Spleen (tissue), 11 donors: ENCODE data around the gene PLCB4. TPM values are rescaled to one million over a fixed set of nuclear protein-coding genes. Genes with fewer than 3 reads are reported as not detected.

Experiments
- DNase-seq: peaks from one replicate; pipeline ENCODE4 v3.0.0-alpha.2; 2020
- H3K27ac ChIP-seq, 8 donors: fragments of 200-600 bp; sonication (generic) in 7 of 8; 1 replicate in 4 of 8; 2 replicates in 4 of 8; pipeline versions ENCODE4 v1.5.0 to v1.8.0; 2016 to 2021; ENCODE audit warnings: inconsistent platforms in 4 of 8, mild to moderate bottlenecking in 4 of 8, moderate library complexity in 1 of 8
- H3K27me3 ChIP-seq, 7 donors: fragments of 200-600 bp; sonication (generic) in 6 of 7; replicated peaks in 1 of 7; 1 replicate in 4 of 7; 2 replicates in 3 of 7; pipeline versions ENCODE4 v1.5.0 to v1.8.0; 2016 to 2021; ENCODE audit warnings: inconsistent platforms in 3 of 7, mild to moderate bottlenecking in 1 of 7
- H3K36me3 ChIP-seq, 6 donors: fragments of 200-600 bp; sonication (generic) in 5 of 6; 1 replicate in 4 of 6; 2 replicates in 2 of 6; pipeline versions ENCODE4 v1.5.0 to v1.8.0; 2016 to 2021; ENCODE audit warnings: inconsistent platforms in 2 of 6
- H3K4me1 ChIP-seq, 6 donors: fragments of 200-600 bp; sonication (generic) in 5 of 6; 1 replicate in 3 of 6; 2 replicates in 3 of 6; pipeline versions ENCODE4 v1.5.0 to v1.8.0; 2016 to 2021; ENCODE audit warnings: inconsistent platforms in 3 of 6
- H3K4me3 ChIP-seq, 8 donors: fragments of 200-600 bp; sonication (generic) in 7 of 8; 1 replicate in 4 of 8; 2 replicates in 4 of 8; pipeline versions ENCODE4 v1.5.0 to v1.8.0; 2016 to 2021; ENCODE audit warnings: inconsistent platforms in 4 of 8, mild to moderate bottlenecking in 4 of 8, moderate library complexity in 2 of 8
- H3K9me3 ChIP-seq, 8 donors: fragments of 200-600 bp; sonication (generic) in 7 of 8; 1 replicate in 4 of 8; 2 replicates in 4 of 8; pipeline versions ENCODE4 v1.5.0 to v1.8.0; 2016 to 2021; ENCODE audit warnings: inconsistent platforms in 4 of 8
- CTCF ChIP-seq, 11 experiments: fragments of 200-600 bp in 7 of 11; fragments of 450-650 bp in 4 of 11; sonication (generic) in 4 of 11; IDR thresholded peaks in 8 of 11; conservative IDR thresholded peaks in 3 of 11; 1 replicate in 7 of 11; 2 replicates in 4 of 11; pipeline versions ENCODE4 v1.4.0 to v1.8.0; 2016 to 2021; ENCODE audit warnings: antibody characterized with exemption in 11 of 11, inconsistent platforms in 4 of 11, mild to moderate bottlenecking in 1 of 11
- POLR2A ChIP-seq, 3 donors: fragments of 450-650 bp; IDR thresholded peaks; one replicate each; pipeline ENCODE4 v1.5.1; 2017; ENCODE audit warnings: antibody characterized with exemption in 3 of 3, mild to moderate bottlenecking in 1 of 3
- POLR2AphosphoS5 ChIP-seq, 3 donors: sonication (generic); formaldehyde crosslinking; IDR thresholded peaks; one replicate each; pipeline ENCODE4 v1.5.1; 2017; ENCODE audit warnings: antibody characterized with exemption in 3 of 3
- WGBS, 5 donors: extraction: QIAGEN DNeasy Blood & Tissue Kit in 3 of 5; methylation state at CpG; one replicate each; pipeline versions ENCODE4 v1.1.5 to v1.1.7; 2013 to 2018; 5-methylcytosine and 5-hydroxymethylcytosine counted together
- intact Hi-C: fragments of 100-400 bp; cut with DNase I; formaldehyde crosslinking; loops from one replicate; pipeline ENCODE4 v1.15.0; 2023; ENCODE audit warnings: low total_unique reads
- polyA plus RNA-seq, 3 donors: library from polyadenylated mRNA; stranded (reverse); fragments of 200-250 nt; gene quantifications; one replicate each; pipeline ENCODE4 v1.2.1, GENCODE V29; 2013
- total RNA-seq, 7 donors: library from RNA; depleted of rRNA in 3 of 7; stranded (reverse); fragments of >200 nt in 3 of 7; fragmentation: NEBNext Ultra II Directional in 4 of 7; extraction: Animal tissue kit (Norgen Biotek cat#: 25700) in 4 of 7; gene quantifications; one replicate each; pipeline versions ENCODE4 v1.1.0 to v1.2.1, GENCODE V29; 2016 to 2021
- donor health status: healthy with polysubstance abuse.
- donor health status: DM: no; HTN: no; CAD: no; lungs with moderate emphysema.
- donor health status: DM: no; HTN: no; CAD: no.
- donor health status: Bipolar disorder and iron deficiency.
- donor health status: healthy.
- donor health status: DM: no; HTN: no; CAD: no.
- donor health status: DM: yes; HTN: yes; CAD: no.

PLCB4 gene
- total and polyA plus RNA-seq, 10 donors: 0.43 to 4.9 (median 1.6) TPM

GRCh38 chr20:9137001-9137400, 68.1 kb downstream of the PLCB4 start:
- DNase-seq: no peak
- TF ChIP-seq POLR2AphosphoS5 (IDR thresholded peaks at IDR 0.05) (no peak), POLR2A (IDR thresholded peaks at IDR 0.05) (no peak), CTCF (IDR thresholded peaks at IDR 0.05 in 8 of 11, conservative IDR thresholded peaks at IDR 0.05 in 3 of 11) (no peak)
- peaks cover 0 to 15% (median 6%) of the 10 kb centered on the region in 8 donors for H3K9me3 ChIP-seq
- no peaks in the 10 kb centered on the region for H3K36me3 ChIP-seq
- WGBS, 5 donors: 33 to 37% (median 34%) methylated on average over 7 of the region's 7 CpGs
- intact Hi-C loops: no loop called here
- H3K27me3 ChIP-seq: no peaks in the 10 kb centered on the region
- no peak overlapping the region for H3K4me3 ChIP-seq
- no peak overlapping the region for H3K27ac ChIP-seq
- H3K4me1 ChIP-seq: no peaks in the 10 kb centered on the region

DNA sequence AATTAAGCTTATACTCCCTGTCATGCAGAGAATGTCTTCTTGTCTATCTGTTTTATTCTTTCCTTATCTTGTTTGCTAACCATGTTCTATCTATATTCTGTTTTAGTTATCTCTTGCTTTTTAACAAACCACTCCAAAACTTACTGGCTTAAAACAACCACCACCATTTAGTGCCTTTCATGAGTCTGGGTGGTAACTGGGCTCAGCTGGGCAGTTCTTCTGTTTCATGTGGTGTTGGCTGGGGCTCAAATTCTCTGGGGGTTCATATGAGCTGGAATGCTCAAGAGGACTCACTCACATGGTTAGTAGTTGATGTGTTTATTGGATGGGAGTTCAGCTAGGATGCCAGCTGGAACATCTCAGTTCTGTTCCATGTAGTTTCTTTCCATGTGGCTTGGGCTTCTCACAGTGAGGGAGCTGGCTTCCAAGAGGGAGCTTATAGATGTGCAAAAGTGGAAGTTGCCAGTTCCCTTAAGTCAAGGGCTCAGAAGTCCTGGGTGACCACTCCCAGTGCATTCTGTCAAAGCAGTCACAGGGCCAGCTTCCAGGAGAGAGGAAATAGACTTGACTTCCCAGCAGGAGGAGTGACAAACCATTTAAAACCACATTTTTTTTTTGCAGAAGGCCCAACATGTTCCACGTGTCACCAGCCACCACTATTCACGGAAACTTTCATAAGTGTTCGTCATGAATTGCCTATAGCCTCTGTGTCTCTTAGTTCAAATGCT, 70.4 kb downstream of the PLCB4 start:
- DNase-seq: no peak
- no peaks in the 10 kb centered on the region for H3K36me3 ChIP-seq
- no peak for TF ChIP-seq CTCF (IDR thresholded peaks at IDR 0.05 in 8 of 11, conservative IDR thresholded peaks at IDR 0.05 in 3 of 11)
- TF ChIP-seq POLR2AphosphoS5 (IDR thresholded peaks at IDR 0.05): no peak
- TF ChIP-seq POLR2A (IDR thresholded peaks at IDR 0.05): no peak
- H3K27ac ChIP-seq: no peak overlapping the region
- no peaks in the 10 kb centered on the region for H3K27me3 ChIP-seq
- H3K4me1 ChIP-seq: no peaks in the 10 kb centered on the region
- WGBS, 5 donors: 71 to 83% (median 75%) methylated on average over 3 of the region's 3 CpGs
- intact Hi-C loops: no loop called here
- peaks cover 0 to 7% (median 3%) of the 10 kb centered on the region in 8 donors for H3K9me3 ChIP-seq
- no peak overlapping the region for H3K4me3 ChIP-seq

GRCh38 chr20:9140162-9140760, 71.4 kb downstream of the PLCB4 start:
- no peaks in the 10 kb centered on the region for H3K36me3 ChIP-seq
- H3K9me3 ChIP-seq: peaks cover 0 to 7% (median 3%) of the 10 kb centered on the region in 8 donors
- H3K4me1 ChIP-seq: peaks cover 0 to 5% (median 0%) of the 10 kb centered on the region in 6 donors
- H3K27ac ChIP-seq: no peak overlapping the region
- WGBS, 5 donors: 83 to 94% (median 90%) methylated on average over 8 of the region's 8 CpGs
- TF ChIP-seq CTCF (IDR thresholded peaks at IDR 0.05 in 8 of 11, conservative IDR thresholded peaks at IDR 0.05 in 3 of 11) (no peak), POLR2A (IDR thresholded peaks at IDR 0.05) (no peak), POLR2AphosphoS5 (IDR thresholded peaks at IDR 0.05) (no peak)
- DNase-seq: no peak
- intact Hi-C loops: no loop called here
- H3K27me3 ChIP-seq: no peaks in the 10 kb centered on the region
- no peak overlapping the region for H3K4me3 ChIP-seq

DNA sequence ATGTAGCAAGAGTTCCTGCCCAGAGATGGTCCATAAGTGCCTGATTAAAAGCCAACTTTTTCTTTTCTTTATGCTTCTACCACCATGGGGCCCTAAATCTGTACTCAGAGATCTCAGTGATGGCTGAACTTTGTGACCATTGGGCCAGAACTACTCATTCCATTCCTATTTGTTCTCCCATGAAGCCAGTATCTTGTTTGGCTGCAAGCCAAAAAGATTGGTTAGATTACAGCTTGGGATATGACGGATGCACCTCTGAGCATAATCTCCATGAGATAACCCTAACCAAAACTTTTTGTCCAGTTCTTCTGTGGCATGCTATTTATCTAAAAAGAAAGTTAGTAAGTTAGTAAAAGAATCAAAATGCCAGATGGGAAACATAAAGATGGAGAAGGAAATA, 72.2 kb downstream of the PLCB4 start:
- Histone ChIP-seq H3K4me1 (peaks cover 0 to 6% (median 0%) of the 10 kb centered on the region in 6 donors), H3K4me3 (no peak overlapping the region), H3K27ac (no peak overlapping the region), H3K27me3 (no peaks in the 10 kb centered on the region), H3K36me3 (no peaks in the 10 kb centered on the region), H3K9me3 (peaks cover 0 to 7% (median 3%) of the 10 kb centered on the region in 8 donors)
- no peak for DNase-seq
- intact Hi-C loops: no loop called here
- 84 to 96% (median 95%) methylated on average over 1 of the region's 1 CpG for WGBS, 5 donors
- TF ChIP-seq CTCF (IDR thresholded peaks at IDR 0.05 in 8 of 11, conservative IDR thresholded peaks at IDR 0.05 in 3 of 11) (no peak), POLR2A (IDR thresholded peaks at IDR 0.05) (no peak), POLR2AphosphoS5 (IDR thresholded peaks at IDR 0.05) (no peak)
